HEK293 (cell line): ENCODE data around the gene MARVELD1.

Experiments used
- CTCF ChIA-PET: fragments of 350-600 bp; formaldehyde crosslinking; extraction: SDS; loops from one replicate; lab custom pipeline; 2021; ENCODE audit warnings: antibody characterized with exemption; lab: Yijun Ruan, JAX
- POLR2A ChIA-PET: fragments of 300-600 bp; formaldehyde crosslinking; extraction: SDS; loops from one replicate; lab custom pipeline; 2020; ENCODE audit warnings: antibody characterized with exemption, inconsistent platforms; lab: Yijun Ruan, JAX
- H3K27ac ChIP-seq: fragments of 200-500 bp; sonication (Bioruptor generic); 2 replicates; pipeline ENCODE4 v1.5.1; 2014; ENCODE audit warnings: low read depth, low read length, control low read depth, inconsistent platforms; ENCODE audit errors: extremely low read depth
- H3K36me3 ChIP-seq, 2 experiments: fragments of 200-500 bp in 1 of 2; sonication (Bioruptor generic) in 1 of 2; 1 replicate in 1 of 2; 2 replicates in 1 of 2; pipeline ENCODE4 v1.5.1; 2014 to 2017; ENCODE audit warnings: inconsistent platforms in 2 of 2, low read length in 2 of 2; ENCODE audit not compliant: control insufficient read depth in 2 of 2, insufficient read depth in 1 of 2
- H3K4me1 ChIP-seq: fragments of 200-500 bp; sonication (Bioruptor generic); 2 replicates; pipeline ENCODE4 v1.5.1; 2014; ENCODE audit warnings: mild to moderate bottlenecking, low read length, inconsistent platforms; ENCODE audit not compliant: control insufficient read depth, insufficient read depth
- H3K4me3 ChIP-seq: 2 replicates; pipeline ENCODE4 v1.5.1; 2011; ENCODE audit warnings: low read depth, mild to moderate bottlenecking, control low read depth, low read length, moderate library complexity
- H3K9me3 ChIP-seq: fragments of 200-500 bp; sonication (Bioruptor generic); 2 replicates; pipeline ENCODE4 v1.5.1; 2014; ENCODE audit warnings: low read depth, low read length, inconsistent platforms; ENCODE audit not compliant: control insufficient read depth, insufficient read depth
- CTCF ChIP-seq: fragments of 450-650 bp; formaldehyde crosslinking; IDR thresholded peaks from 2 replicates; pipeline ENCODE4 v1.5.1; 2016; ENCODE audit warnings: missing biosample characterization, missing genetic modification characterization
- EGR2 ChIP-seq: fragments of 450-650 bp; formaldehyde crosslinking; IDR thresholded peaks from 2 replicates; pipeline ENCODE4 v1.5.1; 2016; ENCODE audit warnings: low read depth, missing biosample characterization, missing genetic modification characterization
- GLIS1 ChIP-seq: fragments of 450-650 bp; formaldehyde crosslinking; IDR thresholded peaks from 2 replicates; pipeline ENCODE4 v1.5.1; 2016; ENCODE audit warnings: missing biosample characterization, missing genetic modification characterization
- GLIS2 ChIP-seq: fragments of 450-650 bp; formaldehyde crosslinking; IDR thresholded peaks from 2 replicates; pipeline ENCODE4 v1.5.1; 2016; ENCODE audit warnings: missing biosample characterization, missing genetic modification characterization
- HOXD13 ChIP-seq: sonication (generic); formaldehyde crosslinking; IDR thresholded peaks from 2 replicates; pipeline ENCODE4 v1.8.0; 2022; ENCODE audit warnings: missing genetic modification reagents, borderline replicate concordance
- IKZF3 ChIP-seq: fragments of 450-650 bp; IDR thresholded peaks from 2 replicates; pipeline ENCODE4 v1.5.0; 2018; ENCODE audit warnings: missing biosample characterization, mild to moderate bottlenecking, missing genetic modification characterization, moderate library complexity
- KLF10 ChIP-seq: fragments of 450-650 bp; IDR thresholded peaks from 2 replicates; pipeline ENCODE4 v1.5.1; 2018; ENCODE audit warnings: missing biosample characterization, mild to moderate bottlenecking, missing genetic modification characterization
- OSR2 ChIP-seq: fragments of 450-650 bp; formaldehyde crosslinking; IDR thresholded peaks from 2 replicates; pipeline ENCODE4 v1.5.1; 2016; ENCODE audit warnings: missing biosample characterization, missing genetic modification characterization
- PRDM10 ChIP-seq: fragments of 450-650 bp; formaldehyde crosslinking; IDR thresholded peaks from 2 replicates; pipeline ENCODE4 v1.5.1; 2016; ENCODE audit warnings: missing biosample characterization, missing genetic modification characterization
- ZBTB17 ChIP-seq: fragments of 450-650 bp; formaldehyde crosslinking; IDR thresholded peaks from 2 replicates; pipeline ENCODE4 v1.5.1; 2016; ENCODE audit warnings: missing biosample characterization, missing genetic modification characterization
- ZBTB48 ChIP-seq: fragments of 450-650 bp; formaldehyde crosslinking; IDR thresholded peaks from 2 replicates; pipeline ENCODE4 v1.5.1; 2016; ENCODE audit warnings: missing biosample characterization, missing genetic modification characterization
- ZIC2 ChIP-seq: fragments of 450-650 bp; formaldehyde crosslinking; IDR thresholded peaks from 2 replicates; pipeline ENCODE4 v1.5.1; 2016; ENCODE audit warnings: missing biosample characterization, missing genetic modification characterization
- ZNF202 ChIP-seq: fragments of 450-650 bp; formaldehyde crosslinking; IDR thresholded peaks from 2 replicates; pipeline ENCODE4 v1.5.1; 2016; ENCODE audit warnings: missing biosample characterization, missing genetic modification characterization, borderline replicate concordance
- ZNF23 ChIP-seq: fragments of 450-650 bp; formaldehyde crosslinking; IDR thresholded peaks from 2 replicates; pipeline ENCODE4 v1.5.1; 2016; ENCODE audit warnings: missing biosample characterization, missing genetic modification characterization, borderline replicate concordance
- ZNF24 ChIP-seq: fragments of 450-650 bp; formaldehyde crosslinking; IDR thresholded peaks from 2 replicates; pipeline ENCODE4 v1.5.1; 2016; ENCODE audit warnings: missing biosample characterization, missing genetic modification characterization
- ZNF510 ChIP-seq: fragments of 450-650 bp; formaldehyde crosslinking; IDR thresholded peaks from 2 replicates; pipeline ENCODE4 v1.5.1; 2018; ENCODE audit warnings: mild to moderate bottlenecking, missing genetic modification characterization, missing biosample characterization; ENCODE audit not compliant: insufficient replicate concordance
- ZNF596 ChIP-seq: fragments of 450-650 bp; IDR thresholded peaks from 2 replicates; pipeline ENCODE4 v1.5.0; 2018; ENCODE audit warnings: missing biosample characterization, mild to moderate bottlenecking, missing genetic modification characterization, moderate library complexity
- ZNF600 ChIP-seq: fragments of 450-650 bp; formaldehyde crosslinking; IDR thresholded peaks from 2 replicates; pipeline ENCODE4 v1.5.1; 2016; ENCODE audit warnings: missing biosample characterization, missing genetic modification characterization
- ZNF610 ChIP-seq: fragments of 450-650 bp; formaldehyde crosslinking; IDR thresholded peaks from 2 replicates; pipeline ENCODE4 v1.5.1; 2016; ENCODE audit warnings: missing biosample characterization, missing genetic modification characterization, borderline replicate concordance
- ZNF621 ChIP-seq: fragments of 450-650 bp; formaldehyde crosslinking; IDR thresholded peaks from 2 replicates; pipeline ENCODE4 v1.5.1; 2017; ENCODE audit warnings: missing biosample characterization, missing genetic modification characterization
- ZNF623 ChIP-seq: fragments of 450-650 bp; formaldehyde crosslinking; IDR thresholded peaks from 2 replicates; pipeline ENCODE4 v1.5.1; 2016; ENCODE audit warnings: missing biosample characterization, missing genetic modification characterization
- ZSCAN30 ChIP-seq: fragments of 450-650 bp; IDR thresholded peaks from 2 replicates; pipeline ENCODE4 v1.5.1; 2018; ENCODE audit warnings: missing biosample characterization, mild to moderate bottlenecking, missing genetic modification characterization, moderate library complexity
- TF ChIP-seq, protein P1 (sequence below): fragments of 450-650 bp; formaldehyde crosslinking; IDR thresholded peaks from 2 replicates; pipeline ENCODE4 v1.5.1; 2016; ENCODE audit warnings: missing biosample characterization, missing genetic modification characterization
- TF ChIP-seq, protein P2 (sequence below): fragments of 450-650 bp; formaldehyde crosslinking; optimal IDR thresholded peaks from 2 replicates; pipeline ENCODE3; 2016; ENCODE audit warnings: missing biosample characterization, mild to moderate bottlenecking, missing genetic modification characterization
- TF ChIP-seq, protein P3 (sequence below): fragments of 450-650 bp; formaldehyde crosslinking; IDR thresholded peaks from 2 replicates; pipeline ENCODE4 v1.5.1; 2016; ENCODE audit warnings: missing biosample characterization, missing genetic modification characterization

Gene MARVELD1

DNA sequence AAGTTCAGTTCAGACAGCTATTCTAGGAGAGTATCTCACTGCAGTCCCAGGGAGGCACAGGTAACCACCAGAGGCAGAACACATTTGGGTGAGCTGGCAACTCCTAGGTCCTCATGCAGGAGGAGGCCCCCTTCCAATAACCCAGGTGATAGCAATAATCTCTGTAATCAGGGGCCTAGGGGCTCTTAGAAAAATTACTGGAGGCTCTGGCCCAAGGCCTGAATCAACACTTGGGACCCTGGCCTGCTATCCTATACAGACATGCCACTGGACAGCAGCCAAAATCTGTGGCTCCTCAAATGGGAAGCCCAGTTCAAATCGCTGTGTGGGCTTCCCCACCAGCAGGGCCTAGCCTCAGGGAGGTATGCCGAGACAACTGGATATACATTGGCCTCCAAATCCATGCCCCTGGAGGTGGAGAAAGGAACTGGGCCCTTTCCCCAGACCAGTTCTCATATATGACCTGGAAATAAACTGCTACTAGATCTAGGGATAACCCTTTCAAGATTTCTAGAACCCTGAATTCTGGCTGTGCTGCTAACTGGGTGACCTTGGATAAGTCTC, 28.1 kb upstream of the MARVELD1 start (continued):
- peak; percentile 56 for TF ChIP-seq PRDM10 (tag by site-specific recombination)
- TF ChIP-seq ZNF23: no peak
- TF ChIP-seq EGR2: no peak
- peak; percentile 59 for TF ChIP-seq ZBTB17
- TF ChIP-seq ZNF623 (tag by site-specific recombination): no peak
- peak; percentile 54; the same call in 1 of the 2 replicates for TF ChIP-seq ZSCAN30 (tag by site-specific recombination)
- peak; percentile 75 for TF ChIP-seq GLIS1
- peak; percentile 47 for TF ChIP-seq KLF10
- 0 out of 2 replicates have a peak, but pooled peaks have one; percentile 27 for TF ChIP-seq OSR2
- TF ChIP-seq, protein P1, sequence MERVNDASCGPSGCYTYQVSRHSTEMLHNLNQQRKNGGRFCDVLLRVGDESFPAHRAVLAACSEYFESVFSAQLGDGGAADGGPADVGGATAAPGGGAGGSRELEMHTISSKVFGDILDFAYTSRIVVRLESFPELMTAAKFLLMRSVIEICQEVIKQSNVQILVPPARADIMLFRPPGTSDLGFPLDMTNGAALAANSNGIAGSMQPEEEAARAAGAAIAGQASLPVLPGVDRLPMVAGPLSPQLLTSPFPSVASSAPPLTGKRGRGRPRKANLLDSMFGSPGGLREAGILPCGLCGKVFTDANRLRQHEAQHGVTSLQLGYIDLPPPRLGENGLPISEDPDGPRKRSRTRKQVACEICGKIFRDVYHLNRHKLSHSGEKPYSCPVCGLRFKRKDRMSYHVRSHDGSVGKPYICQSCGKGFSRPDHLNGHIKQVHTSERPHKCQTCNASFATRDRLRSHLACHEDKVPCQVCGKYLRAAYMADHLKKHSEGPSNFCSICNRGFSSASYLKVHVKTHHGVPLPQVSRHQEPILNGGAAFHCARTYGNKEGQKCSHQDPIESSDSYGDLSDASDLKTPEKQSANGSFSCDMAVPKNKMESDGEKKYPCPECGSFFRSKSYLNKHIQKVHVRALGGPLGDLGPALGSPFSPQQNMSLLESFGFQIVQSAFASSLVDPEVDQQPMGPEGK (tag by site-specific recombination): 0 out of 2 replicates have a peak, but pooled peaks have one; percentile 14
- TF ChIP-seq ZNF202 (tag by site-specific recombination): no peak
- peak; percentile 27 for TF ChIP-seq ZIC2
- TF ChIP-seq ZNF610: 0 out of 2 replicates have a peak, but pooled peaks have one; percentile 22
- peak; percentile 66 for TF ChIP-seq IKZF3 (tag by site-specific recombination)
- peak; percentile 51; the same call in 1 of the 2 replicates for TF ChIP-seq ZNF600 (tag by site-specific recombination)
- peak; percentile 65 for TF ChIP-seq CTCF (tag by site-specific recombination)

DNA sequence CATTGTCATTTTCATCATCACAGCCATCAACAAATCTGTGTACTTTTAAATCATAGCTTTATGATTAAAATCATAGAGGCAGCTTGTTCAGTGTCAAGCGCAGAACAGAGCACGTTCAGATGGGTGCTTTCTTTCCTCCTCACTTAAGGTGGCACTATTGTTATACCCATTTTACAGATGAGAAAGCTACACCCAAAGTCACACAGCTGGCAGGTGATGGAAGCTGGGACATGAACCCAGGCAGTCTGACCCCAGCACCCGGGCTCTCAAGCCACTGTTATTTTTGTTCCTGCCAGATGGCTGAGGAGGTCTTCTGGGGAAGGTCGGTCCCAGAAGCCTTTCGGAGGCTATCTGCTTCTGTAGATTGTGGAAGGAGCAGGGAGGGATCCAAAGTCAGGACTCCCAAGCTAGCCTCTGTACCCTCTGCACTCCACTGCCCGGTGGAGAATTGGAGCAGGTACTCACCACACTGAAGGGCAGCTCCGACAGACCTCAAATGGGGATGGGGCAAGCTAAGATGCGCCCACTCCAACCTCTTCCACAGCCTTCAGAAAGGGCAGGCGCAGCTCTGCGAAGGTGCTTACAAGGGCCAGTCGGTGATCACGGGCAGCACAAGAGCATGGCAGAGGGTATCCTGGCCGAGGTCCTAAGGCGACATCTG, 27.1 kb upstream of the MARVELD1 start:
- CTCF ChIA-PET: interaction anchor here (0.5 to 5.6 kb wide), 18 partner anchors 10 to 804 kb away, joined by 3 to 52 read pairs (median 4); partner anchors contain the start of gene MARVELD1
- no peaks in the 10 kb centered on the region for H3K9me3 ChIP-seq
- H3K27ac ChIP-seq: peak overlapping the region; percentile 63; the same call in 1 of the 2 replicates
- H3K36me3 ChIP-seq: no peaks in the 10 kb centered on the region
- H3K4me3 ChIP-seq: peak overlapping the region; percentile 71
- POLR2A ChIA-PET: interaction anchor here (0.6 to 3.4 kb wide), 19 partner anchors 8 to 344 kb away, joined by 3 to 36 read pairs (median 7); partner anchors contain the start of genes CRTAC1, MARVELD1, PI4K2A and ZFYVE27
- H3K4me1 ChIP-seq: peaks cover 10% of the 10 kb centered on the region; the same call in 1 of the 2 replicates
- TF ChIP-seq GLIS2 (tag by site-specific recombination) (no peak), HOXD13 (CRISPR knock-in tag) (no peak), ZNF596 (no peak), ZNF621 (tag by site-specific recombination) (no peak), ZBTB48 (tag by site-specific recombination) (no peak), ZNF24 (tag by site-specific recombination) (0 out of 2 replicates have a peak, but pooled peaks have one; percentile 30), ZNF510 (tag by site-specific recombination) (no peak)
- TF ChIP-seq, protein P2, sequence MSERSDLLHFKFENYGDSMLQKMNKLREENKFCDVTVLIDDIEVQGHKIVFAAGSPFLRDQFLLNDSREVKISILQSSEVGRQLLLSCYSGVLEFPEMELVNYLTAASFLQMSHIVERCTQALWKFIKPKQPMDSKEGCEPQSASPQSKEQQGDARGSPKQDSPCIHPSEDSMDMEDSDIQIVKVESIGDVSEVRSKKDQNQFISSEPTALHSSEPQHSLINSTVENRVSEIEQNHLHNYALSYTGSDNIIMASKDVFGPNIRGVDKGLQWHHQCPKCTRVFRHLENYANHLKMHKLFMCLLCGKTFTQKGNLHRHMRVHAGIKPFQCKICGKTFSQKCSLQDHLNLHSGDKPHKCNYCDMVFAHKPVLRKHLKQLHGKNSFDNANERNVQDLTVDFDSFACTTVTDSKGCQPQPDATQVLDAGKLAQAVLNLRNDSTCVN (tag by site-specific recombination): no peak
- TF ChIP-seq, protein P3, sequence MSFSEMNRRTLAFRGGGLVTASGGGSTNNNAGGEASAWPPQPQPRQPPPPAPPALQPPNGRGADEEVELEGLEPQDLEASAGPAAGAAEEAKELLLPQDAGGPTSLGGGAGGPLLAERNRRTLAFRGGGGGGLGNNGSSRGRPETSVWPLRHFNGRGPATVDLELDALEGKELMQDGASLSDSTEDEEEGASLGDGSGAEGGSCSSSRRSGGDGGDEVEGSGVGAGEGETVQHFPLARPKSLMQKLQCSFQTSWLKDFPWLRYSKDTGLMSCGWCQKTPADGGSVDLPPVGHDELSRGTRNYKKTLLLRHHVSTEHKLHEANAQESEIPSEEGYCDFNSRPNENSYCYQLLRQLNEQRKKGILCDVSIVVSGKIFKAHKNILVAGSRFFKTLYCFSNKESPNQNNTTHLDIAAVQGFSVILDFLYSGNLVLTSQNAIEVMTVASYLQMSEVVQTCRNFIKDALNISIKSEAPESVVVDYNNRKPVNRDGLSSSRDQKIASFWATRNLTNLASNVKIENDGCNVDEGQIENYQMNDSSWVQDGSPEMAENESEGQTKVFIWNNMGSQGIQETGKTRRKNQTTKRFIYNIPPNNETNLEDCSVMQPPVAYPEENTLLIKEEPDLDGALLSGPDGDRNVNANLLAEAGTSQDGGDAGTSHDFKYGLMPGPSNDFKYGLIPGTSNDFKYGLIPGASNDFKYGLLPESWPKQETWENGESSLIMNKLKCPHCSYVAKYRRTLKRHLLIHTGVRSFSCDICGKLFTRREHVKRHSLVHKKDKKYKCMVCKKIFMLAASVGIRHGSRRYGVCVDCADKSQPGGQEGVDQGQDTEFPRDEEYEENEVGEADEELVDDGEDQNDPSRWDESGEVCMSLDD (tag by site-specific recombination): no peak
